C4-2B (cell line): ENCODE measurements around the gene MIAT.

Experiments
- CTCF ChIP-seq: fragments of 450-650 bp; conservative IDR thresholded peaks from 2 replicates; pipeline ENCODE4 v1.5.1; 2017; ENCODE audit warnings: mild to moderate bottlenecking
- ZFX ChIP-seq: fragments of 450-650 bp; IDR thresholded peaks from 2 replicates; pipeline ENCODE4 v1.6.1; 2017

GRCh38 chr22:26674211-26675190, 17.1 kb downstream of the MIAT start:
- TF ChIP-seq CTCF (no peak), ZFX (no peak)
